Neural cell (in vitro differentiated cells): ENCODE data around the gene ZCCHC14.

ENCODE experiments used
- CTCF ChIP-seq: fragments of 450-650 bp; IDR thresholded peaks from 2 replicates; pipeline ENCODE4 v1.5.1; 2014; ENCODE audit warnings: antibody characterized with exemption, mild to moderate bottlenecking, moderate library complexity; ENCODE audit not compliant: poor library complexity, severe bottlenecking
- EP300 ChIP-seq: fragments of 450-650 bp; conservative IDR thresholded peaks from 2 replicates; pipeline ENCODE4 v1.6.1; 2014; ENCODE audit warnings: antibody characterized with exemption, mild to moderate bottlenecking, moderate library complexity; ENCODE audit not compliant: poor library complexity, severe bottlenecking
- MXI1 ChIP-seq: fragments of 450-650 bp; conservative IDR thresholded peaks from 2 replicates; pipeline ENCODE4 v1.6.1; 2014; ENCODE audit warnings: antibody characterized with exemption, mild to moderate bottlenecking; ENCODE audit not compliant: poor library complexity, severe bottlenecking
- POLR2AphosphoS5 ChIP-seq: IDR thresholded peaks from 2 replicates; pipeline ENCODE4 v1.6.1; 2012
- RAD21 ChIP-seq: fragments of 450-650 bp; conservative IDR thresholded peaks from 2 replicates; pipeline ENCODE4 v1.6.1; 2014; ENCODE audit warnings: antibody characterized with exemption, mild to moderate bottlenecking, moderate library complexity
- REST ChIP-seq: IDR thresholded peaks from 2 replicates; pipeline ENCODE4 v1.6.1; 2012; ENCODE audit warnings: borderline replicate concordance

GRCh38 chr16:87359121-87359520, 133.7 kb downstream of the ZCCHC14 start:
- TF ChIP-seq CTCF (no peak), REST (no peak), RAD21 (no peak), EP300 (no peak), MXI1 (no peak), POLR2AphosphoS5 (no peak)
